DND-41 (cell line): Measurements from ENCODE around the gene PRKCE.

Experiments used
- ATAC-seq: fragments of 200-7000 bp; cut with Tn5 transposase; 3 replicates; pipeline ENCODE4 v1.9.1; 2021; ENCODE audit warnings: low read depth; ENCODE audit not compliant: insufficient read depth
- DNase-seq: peaks from one replicate; pipeline ENCODE4 v3.0.0-alpha.2; 2020
- H2AFZ ChIP-seq: 2 replicates; pipeline ENCODE4 v1.6.0; 2012; ENCODE audit warnings: low read depth, low read length
- H3K27ac ChIP-seq: 2 replicates; pipeline ENCODE4 v1.5.1; 2012; ENCODE audit warnings: low read length, inconsistent platforms
- H3K27me3 ChIP-seq: fragments of 200-600 bp; sonication (generic); 2 replicates; pipeline ENCODE4 v1.6.0; 2012; ENCODE audit warnings: low read length, mild to moderate bottlenecking, inconsistent platforms; ENCODE audit not compliant: insufficient read depth, poor library complexity
- H3K36me3 ChIP-seq: 2 replicates; pipeline ENCODE4 v1.5.1; 2012; ENCODE audit warnings: low read length, inconsistent platforms; ENCODE audit not compliant: insufficient read depth
- H3K4me1 ChIP-seq: 2 replicates; pipeline ENCODE4 v1.5.1; 2012; ENCODE audit warnings: mild to moderate bottlenecking, low read length; ENCODE audit not compliant: insufficient read depth
- H3K4me2 ChIP-seq: 2 replicates; pipeline ENCODE4 v1.6.0; 2012; ENCODE audit warnings: mild to moderate bottlenecking, moderate library complexity, low read length, inconsistent platforms; ENCODE audit not compliant: insufficient read depth
- H3K4me3 ChIP-seq, 2 experiments: fragments of 200-600 bp in 1 of 2; shearing (Covaris generic) in 1 of 2; 2 replicates each; pipeline ENCODE4 v1.5.1; 2012 to 2016; ENCODE audit warnings: inconsistent platforms in 2 of 2, low read length in 2 of 2, mild to moderate bottlenecking in 2 of 2, low read depth in 1 of 2, moderate library complexity in 1 of 2
- H3K79me2 ChIP-seq: 2 replicates; pipeline ENCODE4 v1.6.0; 2012; ENCODE audit warnings: low read length, inconsistent platforms; ENCODE audit not compliant: insufficient read depth
- H3K9ac ChIP-seq: 2 replicates; pipeline ENCODE4 v1.6.0; 2012; ENCODE audit warnings: low read depth, mild to moderate bottlenecking, inconsistent platforms, low read length, moderate library complexity
- H3K9me3 ChIP-seq: 2 replicates; pipeline ENCODE4 v1.5.1; 2012; ENCODE audit warnings: low read length, moderate library complexity, mild to moderate bottlenecking, inconsistent platforms; ENCODE audit not compliant: insufficient read depth, severe bottlenecking
- H4K20me1 ChIP-seq: 2 replicates; pipeline ENCODE4 v1.6.0; 2012; ENCODE audit warnings: low read length; ENCODE audit not compliant: insufficient read depth
- EZH2 ChIP-seq: IDR thresholded peaks from 3 replicates; pipeline ENCODE4 v1.6.1; 2012; ENCODE audit warnings: borderline replicate concordance, low read depth, mild to moderate bottlenecking, moderate library complexity, low read length, inconsistent platforms; ENCODE audit not compliant: severe bottlenecking
- TF ChIP-seq, protein P1 (sequence below): IDR thresholded peaks from 2 replicates; pipeline ENCODE4 v1.5.1; 2012; ENCODE audit warnings: borderline replicate concordance, low read length, moderate library complexity, mild to moderate bottlenecking; ENCODE audit not compliant: poor library complexity, severe bottlenecking; ENCODE audit errors: extremely low read depth

PRKCE gene

GRCh38 chr2:45986509-45986908 is 335.0 kb downstream of the PRKCE start:
- H3K36me3 ChIP-seq: no peaks in the 10 kb centered on the region; the same call in 1 of the 2 replicates
- ATAC-seq (no peak), DNase-seq (no peak)
- H3K4me1 ChIP-seq: no peaks in the 10 kb centered on the region
- H3K4me3 ChIP-seq: no peak overlapping the region
- H3K9me3 ChIP-seq: no peaks in the 10 kb centered on the region
- H3K27ac ChIP-seq: no peak overlapping the region
- no peaks in the 10 kb centered on the region for H3K27me3 ChIP-seq
- no peaks in the 10 kb centered on the region for H4K20me1 ChIP-seq
- TF ChIP-seq, protein P1, sequence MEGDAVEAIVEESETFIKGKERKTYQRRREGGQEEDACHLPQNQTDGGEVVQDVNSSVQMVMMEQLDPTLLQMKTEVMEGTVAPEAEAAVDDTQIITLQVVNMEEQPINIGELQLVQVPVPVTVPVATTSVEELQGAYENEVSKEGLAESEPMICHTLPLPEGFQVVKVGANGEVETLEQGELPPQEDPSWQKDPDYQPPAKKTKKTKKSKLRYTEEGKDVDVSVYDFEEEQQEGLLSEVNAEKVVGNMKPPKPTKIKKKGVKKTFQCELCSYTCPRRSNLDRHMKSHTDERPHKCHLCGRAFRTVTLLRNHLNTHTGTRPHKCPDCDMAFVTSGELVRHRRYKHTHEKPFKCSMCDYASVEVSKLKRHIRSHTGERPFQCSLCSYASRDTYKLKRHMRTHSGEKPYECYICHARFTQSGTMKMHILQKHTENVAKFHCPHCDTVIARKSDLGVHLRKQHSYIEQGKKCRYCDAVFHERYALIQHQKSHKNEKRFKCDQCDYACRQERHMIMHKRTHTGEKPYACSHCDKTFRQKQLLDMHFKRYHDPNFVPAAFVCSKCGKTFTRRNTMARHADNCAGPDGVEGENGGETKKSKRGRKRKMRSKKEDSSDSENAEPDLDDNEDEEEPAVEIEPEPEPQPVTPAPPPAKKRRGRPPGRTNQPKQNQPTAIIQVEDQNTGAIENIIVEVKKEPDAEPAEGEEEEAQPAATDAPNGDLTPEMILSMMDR: no peak
- no peak for TF ChIP-seq EZH2
- H3K4me2 ChIP-seq: no peak overlapping the region
- no peak overlapping the region for H3K9ac ChIP-seq
- no peaks in the 10 kb centered on the region for H3K79me2 ChIP-seq
- no peak overlapping the region for H2AFZ ChIP-seq

DNA sequence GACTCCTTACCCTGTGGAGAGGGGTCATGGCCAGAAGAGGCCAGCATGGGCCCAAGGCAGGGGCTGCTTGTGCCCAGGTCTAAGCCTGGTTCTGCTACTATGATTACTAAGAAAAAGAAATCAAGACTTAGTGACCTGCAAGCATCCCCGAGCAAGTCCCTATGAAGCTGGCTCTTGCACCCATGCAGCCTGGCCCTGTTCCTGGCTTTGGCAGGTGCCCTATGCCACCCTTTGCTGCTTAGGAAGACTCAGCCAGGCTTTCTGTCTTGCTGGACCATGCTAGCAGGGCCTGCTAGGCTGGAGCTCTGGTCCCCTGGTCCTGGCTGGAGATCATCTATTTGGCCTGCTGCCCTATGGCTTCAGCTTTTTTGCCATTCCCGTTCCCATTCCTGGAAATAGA is 336.4 kb downstream of the PRKCE start:
- Histone ChIP-seq H3K27ac (no peak overlapping the region), H3K27me3 (no peaks in the 10 kb centered on the region), H3K79me2 (no peaks in the 10 kb centered on the region), H3K36me3 (no peaks in the 10 kb centered on the region; the same call in 1 of the 2 replicates), H3K4me2 (no peak overlapping the region), H3K9ac (no peak overlapping the region), H2AFZ (no peak overlapping the region), H3K4me1 (peaks cover under 1% of the 10 kb centered on the region; the same call in 1 of the 2 replicates), H3K4me3 (no peak overlapping the region), H4K20me1 (no peaks in the 10 kb centered on the region), H3K9me3 (no peaks in the 10 kb centered on the region)
- no peak for ATAC-seq
- no peak for DNase-seq
- no peak for TF ChIP-seq EZH2
- TF ChIP-seq, protein P1: no peak

DNA sequence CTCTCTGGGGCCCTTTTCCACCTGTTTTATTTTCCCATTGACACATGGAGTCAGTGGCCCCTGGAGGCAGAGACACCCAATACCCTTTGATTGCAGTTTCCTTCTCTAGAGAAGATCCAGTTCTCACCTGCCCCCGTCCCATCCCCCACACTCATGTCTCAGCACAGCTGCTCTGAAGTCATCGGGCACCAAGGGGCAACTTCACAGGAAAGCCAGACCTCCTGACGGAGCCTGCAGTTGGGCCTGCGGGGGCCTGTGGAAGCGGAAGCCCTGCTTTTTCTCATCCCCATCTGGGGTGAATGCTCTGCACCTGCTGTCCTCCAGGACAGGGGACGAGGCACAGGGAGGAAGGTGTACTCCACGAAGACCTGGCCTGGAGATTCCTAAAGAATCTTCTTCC is 337.4 kb downstream of the PRKCE start:
- H3K27me3 ChIP-seq: no peaks in the 10 kb centered on the region
- no peak overlapping the region for H3K9ac ChIP-seq
- ATAC-seq (no peak), DNase-seq (no peak)
- no peaks in the 10 kb centered on the region for H3K9me3 ChIP-seq
- no peak overlapping the region for H3K27ac ChIP-seq
- H3K36me3 ChIP-seq: no peaks in the 10 kb centered on the region; the same call in 1 of the 2 replicates
- TF ChIP-seq EZH2: no peak
- TF ChIP-seq, protein P1: no peak
- H3K4me2 ChIP-seq: no peak overlapping the region
- peaks cover 10% of the 10 kb centered on the region for H3K4me1 ChIP-seq
- no peaks in the 10 kb centered on the region for H3K79me2 ChIP-seq
- no peaks in the 10 kb centered on the region for H4K20me1 ChIP-seq
- H3K4me3 ChIP-seq: no peak overlapping the region
- H2AFZ ChIP-seq: no peak overlapping the region

DNA sequence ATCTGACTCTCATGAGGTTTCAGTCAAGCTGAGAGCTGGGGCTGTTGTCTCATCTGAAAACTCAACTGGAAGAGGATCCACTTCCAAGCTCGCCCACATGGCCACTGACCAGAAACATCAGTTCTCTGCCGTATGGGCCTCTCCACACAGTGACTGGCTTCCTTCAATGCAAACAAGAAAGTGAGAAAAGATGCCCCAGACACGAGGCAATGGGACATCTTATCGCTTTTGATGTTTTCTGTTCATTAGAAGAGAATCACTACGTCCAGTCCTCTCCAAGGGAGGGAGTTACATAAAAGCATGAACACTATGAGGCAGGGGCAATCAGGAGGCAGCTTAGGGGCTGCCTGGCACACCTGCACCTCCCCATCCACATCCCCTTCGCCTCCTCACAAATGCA is 338.7 kb downstream of the PRKCE start:
- no peak overlapping the region for H3K27ac ChIP-seq
- DNase-seq (no peak), ATAC-seq (no peak)
- H3K27me3 ChIP-seq: no peaks in the 10 kb centered on the region
- H3K4me1 ChIP-seq: peaks cover 10% of the 10 kb centered on the region
- no peak overlapping the region for H3K9ac ChIP-seq
- H3K79me2 ChIP-seq: no peaks in the 10 kb centered on the region
- H3K36me3 ChIP-seq: no peaks in the 10 kb centered on the region; the same call in 1 of the 2 replicates
- H3K4me2 ChIP-seq: no peak overlapping the region
- no peak for TF ChIP-seq EZH2
- TF ChIP-seq, protein P1: no peak
- H2AFZ ChIP-seq: no peak overlapping the region
- no peaks in the 10 kb centered on the region for H3K9me3 ChIP-seq
- H3K4me3 ChIP-seq: no peak overlapping the region
- no peaks in the 10 kb centered on the region for H4K20me1 ChIP-seq
